KMS-11 (cell line): Measurements from ENCODE around the gene FGF14.

Source experiments
- H2AFZ ChIP-seq: fragments of 200-600 bp; sonication (generic); 2 replicates; pipeline ENCODE4 v1.6.1; 2016; ENCODE audit warnings: antibody characterized with exemption, mixed run types, low read depth
- H3K27ac ChIP-seq: fragments of 200-600 bp; sonication (generic); 2 replicates; pipeline ENCODE4 v1.6.1; 2016; ENCODE audit warnings: mild to moderate bottlenecking, mixed run types
- H3K27me3 ChIP-seq: fragments of 200-600 bp; sonication (generic); 2 replicates; pipeline ENCODE4 v1.6.1; 2017; ENCODE audit warnings: mild to moderate bottlenecking, low read depth, mixed run types, moderate library complexity; ENCODE audit not compliant: insufficient read depth
- H3K36me3 ChIP-seq: fragments of 200-600 bp; sonication (generic); 2 replicates; pipeline ENCODE4 v1.6.1; 2017; ENCODE audit warnings: mild to moderate bottlenecking, mixed run types; ENCODE audit not compliant: insufficient read depth
- H3K4me1 ChIP-seq: fragments of 200-600 bp; sonication (generic); 2 replicates; pipeline ENCODE4 v1.6.1; 2016; ENCODE audit warnings: mild to moderate bottlenecking, low read depth, mixed run types; ENCODE audit not compliant: poor library complexity, severe bottlenecking
- H3K4me2 ChIP-seq: fragments of 200-600 bp; sonication (generic); 2 replicates; pipeline ENCODE4 v1.7.0; 2016; ENCODE audit warnings: mild to moderate bottlenecking, mixed run types
- H3K4me3 ChIP-seq: fragments of 200-600 bp; sonication (generic); IDR thresholded peaks from 2 replicates; pipeline ENCODE4 v1.6.1; 2017; ENCODE audit warnings: low read depth, low read length, mixed read lengths; ENCODE audit not compliant: insufficient read depth
- H3K79me2 ChIP-seq: fragments of 200-600 bp; sonication (generic); 2 replicates; pipeline ENCODE4 v1.6.1; 2016; ENCODE audit warnings: low read depth, mixed run types; ENCODE audit not compliant: insufficient read depth
- H3K9ac ChIP-seq: fragments of 200-600 bp; sonication (generic); 2 replicates; pipeline ENCODE4 v1.6.1; 2016; ENCODE audit warnings: mild to moderate bottlenecking, mixed run types
- H4K20me1 ChIP-seq: fragments of 200-600 bp; sonication (generic); 2 replicates; pipeline ENCODE4 v1.6.1; 2016; ENCODE audit warnings: mild to moderate bottlenecking, mixed run types; ENCODE audit not compliant: insufficient read depth
- TF ChIP-seq, protein P1 (sequence below): fragments of 200-600 bp; sonication (generic); conservative IDR thresholded peaks from 2 replicates; pipeline ENCODE4 v1.6.1; 2017; ENCODE audit warnings: low read depth, mild to moderate bottlenecking, antibody characterized with exemption, low read length, moderate library complexity, mixed read lengths

The FGF14 gene

DNA sequence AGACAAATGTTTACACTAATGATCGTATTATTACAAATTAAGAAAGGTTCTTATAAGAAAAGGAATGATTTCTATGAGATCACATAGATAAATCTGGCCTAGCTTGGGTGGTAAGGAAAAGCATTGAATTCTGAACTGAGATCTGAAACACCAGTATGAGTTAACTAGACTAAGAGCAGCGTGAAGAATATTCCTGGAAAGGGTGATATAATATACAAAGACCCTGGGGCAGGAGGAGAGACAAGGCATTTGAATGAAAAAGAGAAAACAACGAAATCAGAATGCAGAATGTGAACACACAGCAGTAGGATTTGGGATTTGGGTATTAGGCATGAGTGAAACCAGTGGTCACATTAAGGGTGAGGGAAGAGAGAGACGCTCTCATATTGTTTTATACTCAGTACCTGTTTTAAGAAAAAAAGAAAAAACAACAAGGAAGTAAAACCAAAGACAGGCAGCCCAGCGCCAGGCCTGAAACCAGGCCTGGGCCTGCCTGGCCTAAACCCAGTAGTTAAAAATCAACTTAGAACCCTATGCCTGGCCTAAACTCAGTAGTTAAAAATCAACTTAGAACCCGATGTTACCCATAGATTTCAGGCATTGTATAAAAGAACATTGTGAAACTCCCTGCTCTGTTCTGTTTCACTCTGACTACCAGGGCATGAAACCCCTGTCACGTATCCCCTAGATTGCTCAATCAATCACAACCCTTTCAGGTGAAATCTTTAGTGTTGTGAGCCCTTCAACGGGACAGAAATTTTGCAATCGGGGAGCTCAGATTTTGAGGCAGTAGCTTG, 662.3 kb downstream of the FGF14 start:
- Histone ChIP-seq H3K27me3 (no peaks in the 10 kb centered on the region), H3K9ac (no peak overlapping the region), H3K4me2 (no peak overlapping the region), H3K36me3 (no peaks in the 10 kb centered on the region), H3K27ac (no peak overlapping the region), H3K79me2 (no peaks in the 10 kb centered on the region), H3K4me1 (no peaks in the 10 kb centered on the region), H4K20me1 (no peaks in the 10 kb centered on the region), H2AFZ (no peak overlapping the region), H3K4me3 (no peak overlapping the region)
- TF ChIP-seq, protein P1, sequence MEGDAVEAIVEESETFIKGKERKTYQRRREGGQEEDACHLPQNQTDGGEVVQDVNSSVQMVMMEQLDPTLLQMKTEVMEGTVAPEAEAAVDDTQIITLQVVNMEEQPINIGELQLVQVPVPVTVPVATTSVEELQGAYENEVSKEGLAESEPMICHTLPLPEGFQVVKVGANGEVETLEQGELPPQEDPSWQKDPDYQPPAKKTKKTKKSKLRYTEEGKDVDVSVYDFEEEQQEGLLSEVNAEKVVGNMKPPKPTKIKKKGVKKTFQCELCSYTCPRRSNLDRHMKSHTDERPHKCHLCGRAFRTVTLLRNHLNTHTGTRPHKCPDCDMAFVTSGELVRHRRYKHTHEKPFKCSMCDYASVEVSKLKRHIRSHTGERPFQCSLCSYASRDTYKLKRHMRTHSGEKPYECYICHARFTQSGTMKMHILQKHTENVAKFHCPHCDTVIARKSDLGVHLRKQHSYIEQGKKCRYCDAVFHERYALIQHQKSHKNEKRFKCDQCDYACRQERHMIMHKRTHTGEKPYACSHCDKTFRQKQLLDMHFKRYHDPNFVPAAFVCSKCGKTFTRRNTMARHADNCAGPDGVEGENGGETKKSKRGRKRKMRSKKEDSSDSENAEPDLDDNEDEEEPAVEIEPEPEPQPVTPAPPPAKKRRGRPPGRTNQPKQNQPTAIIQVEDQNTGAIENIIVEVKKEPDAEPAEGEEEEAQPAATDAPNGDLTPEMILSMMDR = no peak

DNA sequence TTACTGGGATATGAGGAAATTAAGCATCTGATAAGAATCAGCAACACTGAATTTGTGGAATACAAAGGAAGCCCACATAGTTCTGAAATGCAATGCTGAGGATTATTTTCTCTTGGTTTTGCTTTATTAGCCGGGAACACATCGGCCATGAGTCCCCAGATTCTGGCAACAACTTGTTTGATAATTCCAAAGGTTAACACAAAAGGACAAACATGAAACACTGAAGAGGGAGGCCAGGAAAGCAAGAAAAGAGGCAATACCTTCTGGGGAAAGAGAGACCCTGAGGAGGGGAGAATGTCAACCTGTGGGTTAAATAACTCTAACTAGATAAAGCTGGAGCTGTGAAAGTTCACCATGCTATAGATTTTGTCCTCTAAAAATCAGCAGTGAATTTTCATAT, 663.5 kb downstream of the FGF14 start:
- no peaks in the 10 kb centered on the region for H4K20me1 ChIP-seq
- no peak overlapping the region for H3K4me3 ChIP-seq
- no peaks in the 10 kb centered on the region for H3K79me2 ChIP-seq
- H3K4me2 ChIP-seq = no peak overlapping the region
- TF ChIP-seq, protein P1 = no peak
- H3K27me3 ChIP-seq = no peaks in the 10 kb centered on the region
- no peak overlapping the region for H3K9ac ChIP-seq
- H3K27ac ChIP-seq = no peak overlapping the region
- H2AFZ ChIP-seq = no peak overlapping the region
- no peaks in the 10 kb centered on the region for H3K4me1 ChIP-seq
- no peaks in the 10 kb centered on the region for H3K36me3 ChIP-seq

DNA sequence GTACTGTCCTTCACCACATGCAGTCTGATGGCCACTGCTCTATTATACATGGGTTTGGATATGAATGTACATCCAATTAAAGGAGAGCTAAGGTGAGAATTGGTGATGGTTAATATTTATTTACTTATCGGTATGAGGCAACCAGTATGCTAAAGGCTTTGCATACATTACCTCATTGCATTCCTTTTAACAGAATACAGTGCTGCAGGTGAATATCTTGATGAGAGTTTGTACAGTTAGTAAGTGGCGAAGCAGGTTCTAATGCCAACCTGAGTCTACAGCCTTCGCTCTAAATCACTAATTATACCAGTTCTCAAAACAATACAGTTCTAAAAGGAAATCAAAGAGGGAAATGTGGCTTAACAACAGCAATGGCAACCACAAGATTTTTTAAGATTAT, 665.3 kb downstream of the FGF14 start:
- no peaks in the 10 kb centered on the region for H3K36me3 ChIP-seq
- TF ChIP-seq, protein P1 = no peak

DNA sequence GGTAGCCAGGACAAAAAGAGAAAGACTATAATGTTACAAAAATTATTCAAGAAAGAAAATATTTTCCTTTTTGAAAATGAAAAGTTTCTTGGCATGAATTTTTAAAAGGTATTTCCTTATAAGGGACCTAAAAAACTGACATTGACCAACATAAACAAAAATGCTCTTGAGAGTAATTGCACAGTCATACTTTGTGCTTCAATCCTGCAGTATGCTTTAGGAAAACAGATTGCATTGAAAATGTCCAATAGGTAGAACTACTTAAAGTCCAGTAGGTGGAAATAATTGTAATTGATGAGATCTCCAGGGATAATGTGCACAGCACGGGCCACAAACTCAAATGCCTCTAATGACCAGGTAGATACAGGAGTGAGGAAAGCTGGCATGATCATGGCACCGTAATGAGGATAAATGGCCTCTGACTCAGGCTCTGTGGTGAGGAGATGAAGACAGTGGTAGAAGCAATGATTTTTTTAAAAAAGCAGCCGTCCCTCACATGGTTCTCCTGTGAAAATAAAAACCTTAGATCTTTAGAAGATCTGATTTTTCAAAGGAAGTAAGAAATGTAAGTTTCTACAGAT, 671.3 kb downstream of the FGF14 start:
- Histone ChIP-seq H3K36me3 (no peaks in the 10 kb centered on the region), H2AFZ (no peak overlapping the region), H3K27me3 (no peaks in the 10 kb centered on the region), H4K20me1 (no peaks in the 10 kb centered on the region), H3K79me2 (no peaks in the 10 kb centered on the region), H3K4me2 (no peak overlapping the region), H3K4me3 (no peak overlapping the region), H3K9ac (no peak overlapping the region), H3K4me1 (no peaks in the 10 kb centered on the region), H3K27ac (no peak overlapping the region)
- TF ChIP-seq, protein P1 = no peak

More for the DNA sequence above, 665.3 kb downstream of the FGF14 start:
- no peaks in the 10 kb centered on the region for H4K20me1 ChIP-seq
- no peaks in the 10 kb centered on the region for H3K79me2 ChIP-seq
- H3K9ac ChIP-seq = no peak overlapping the region
- no peak overlapping the region for H3K4me3 ChIP-seq
- H3K27me3 ChIP-seq = no peaks in the 10 kb centered on the region
- no peak overlapping the region for H2AFZ ChIP-seq
- H3K4me1 ChIP-seq = no peaks in the 10 kb centered on the region
- no peak overlapping the region for H3K4me2 ChIP-seq
- H3K27ac ChIP-seq = no peak overlapping the region
